Measurements from ENCODE around the gene SLC2A8. TPM values are rescaled to one million over a fixed set of nuclear protein-coding genes. Genes with fewer than 3 reads are reported as not detected.
A peak's percentile ranks its signal among the peaks of the same experiment; 100 is the strongest.

Gene SLC2A8
- total RNA-seq, 2 donors from 2014 or later, result 12.1 to 16.1 TPM

- intact Hi-C loops (cut with DNase I), result no loop called here
- no peak for DNase-seq
- no peak for ATAC-seq
Observed at GRCh38 chr9:127370672-127371648, 26.0 kb upstream of the SLC2A8 start.

- intact Hi-C loops (cut with DNase I), result no loop called here
- no peak for ATAC-seq
- DNase-seq, result no peak
Observed at GRCh38 chr9:127380479-127380878, 16.5 kb upstream of the SLC2A8 start.

- no peak for ATAC-seq
- intact Hi-C loops (cut with DNase I), result no loop called here
- no peak for DNase-seq
Observed at GRCh38 chr9:127382541-127382940, 14.4 kb upstream of the SLC2A8 start.

GRCh38 chr9:127384016-127384730 lies 12.8 kb upstream of the SLC2A8 start:
- intact Hi-C loops (cut with DNase I), result no loop called here
- DNase-seq (no peak), ATAC-seq (no peak)

- DNase-seq (no peak), ATAC-seq (no peak)
- intact Hi-C loops (cut with DNase I), result no loop called here
Observed at GRCh38 chr9:127384901-127385300, 12.1 kb upstream of the SLC2A8 start.

- intact Hi-C loops (cut with DNase I), result no loop called here
- ATAC-seq (no peak), DNase-seq (no peak)
Observed at GRCh38 chr9:127386249-127386648, 10.7 kb upstream of the SLC2A8 start.

- intact Hi-C loops (cut with DNase I), result no loop called here
- DNase-seq (no peak), ATAC-seq (no peak)
Observed at GRCh38 chr9:127386981-127387380, 10.0 kb upstream of the SLC2A8 start.

GRCh38 chr9:127388037-127388855 lies 8.7 kb upstream of the SLC2A8 start:
- peak; percentile 59 for DNase-seq
- intact Hi-C loops (cut with DNase I), result no loop called here
- peak; percentile 90 to 97 for ATAC-seq

- intact Hi-C loops (cut with DNase I), result no loop called here
- DNase-seq, result no peak
- peak in 1 of 2 donors; percentile 19 for ATAC-seq
Observed at GRCh38 chr9:127388856-127389238, 8.1 kb upstream of the SLC2A8 start.

GRCh38 chr9:127389381-127390247 lies 7.4 kb upstream of the SLC2A8 start:
- intact Hi-C loops (cut with DNase I), result no loop called here
- DNase-seq (no peak), ATAC-seq (no peak)

- DNase-seq (no peak), ATAC-seq (no peak)
- intact Hi-C loops (cut with DNase I), result no loop called here
Observed at GRCh38 chr9:127390248-127390545, 6.8 kb upstream of the SLC2A8 start.

GRCh38 chr9:127390563-127390962 lies 6.4 kb upstream of the SLC2A8 start:
- ATAC-seq (no peak), DNase-seq (no peak)
- intact Hi-C loops (cut with DNase I), result no loop called here

GRCh38 chr9:127392166-127392565 lies 4.8 kb upstream of the SLC2A8 start:
- DNase-seq, result no peak
- intact Hi-C loops (cut with DNase I), result no loop called here

GRCh38 chr9:127392976-127393375 lies 4.0 kb upstream of the SLC2A8 start:
- DNase-seq, result no peak
- no peak for ATAC-seq

More at GRCh38 chr9:127392166-127392565, 4.8 kb upstream of the SLC2A8 start:
- no peak for ATAC-seq

GRCh38 chr9:127393645-127394044 lies 3.3 kb upstream of the SLC2A8 start:
- intact Hi-C loops (cut with DNase I), result no loop called here
- no peak for ATAC-seq
- no peak for DNase-seq

More at GRCh38 chr9:127392976-127393375, 4.0 kb upstream of the SLC2A8 start:
- intact Hi-C loops (cut with DNase I), result no loop called here

- intact Hi-C loops (cut with DNase I), result no loop called here
- DNase-seq (no peak), ATAC-seq (no peak)
Observed at GRCh38 chr9:127395497-127396252, 1.3 kb upstream of the SLC2A8 start.

- intact Hi-C loops (cut with DNase I), result no loop called here
- ATAC-seq, result peak in 1 of 2 donors; percentile 1
- DNase-seq, result no peak
Observed at GRCh38 chr9:127396253-127396807, 639 bp upstream of the SLC2A8 start.

All from left cardiac atrium (tissue), 4 donors.